ENCODE data around the gene RPRD2. TPM values are rescaled to one million over a fixed set of nuclear protein-coding genes. Genes with fewer than 3 reads are reported as not detected.

Gene RPRD2
- total and polyA plus RNA-seq, 2 of the 4 experiments (the other 2 are of a cell fraction) = 3.9 to 11.6 TPM

DNA sequence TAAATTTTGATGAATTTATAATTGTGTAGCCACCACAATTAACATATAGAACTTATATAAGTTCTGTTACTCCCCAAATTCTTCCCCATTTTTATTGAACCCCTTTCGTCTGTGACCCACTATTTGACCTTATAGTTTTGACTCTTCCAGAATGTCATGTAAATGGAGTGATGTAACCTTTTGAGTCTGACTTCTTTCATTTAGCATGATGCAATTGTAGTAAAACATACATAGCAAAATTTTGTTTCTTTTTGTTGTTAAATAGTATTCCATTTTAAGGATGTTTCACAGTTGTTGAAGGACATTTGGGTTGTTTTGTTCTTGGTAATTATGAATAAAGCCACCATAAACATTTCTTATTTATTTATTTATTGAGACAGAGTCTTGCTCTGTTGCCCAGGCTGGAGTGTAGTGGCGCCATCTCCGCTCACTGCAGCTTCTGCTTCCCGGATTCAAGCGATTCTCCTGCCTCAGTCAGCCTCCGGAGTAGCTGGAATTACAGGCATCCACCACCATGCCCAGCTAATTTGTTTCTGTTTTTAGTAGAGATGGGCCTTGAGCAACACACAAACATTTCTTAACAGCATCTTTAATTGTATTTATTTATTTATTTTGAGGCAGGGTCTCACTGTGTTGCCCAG, 33.6 kb downstream of the RPRD2 start:
- Histone ChIP-seq H2BK20ac (ENCODE audit: low read depth, low read length) (no peak overlapping the region), H2AK5ac (ENCODE audit: low read depth, low read length) (no peak overlapping the region), H3K9me3 (ENCODE audit: control insufficient read depth, insufficient read depth, low read length) (no peaks in the 10 kb centered on the region), H3K36me3 (ENCODE audit: control insufficient read depth, insufficient read depth, low read length) (0 out of 2 replicates have a peak, but pooled peaks cover 3% of the 10 kb centered on the region), H3K18ac (ENCODE audit: low read depth, low read length) (no peak overlapping the region), H4K8ac (ENCODE audit: low read depth in 2 of 2, low read length in 2 of 2) (no peak overlapping the region), H3K79me1 (ENCODE audit: low read depth in 1 of 2, low read length in 2 of 2) (peaks cover 17 to 49% of the 10 kb centered on the region in 2 experiments), H4K20me1 (ENCODE audit: insufficient read depth, low read length) (peaks cover 25% of the 10 kb centered on the region), H3K4me2 (ENCODE audit: low read depth, low read length) (no peak overlapping the region), H3K56ac (ENCODE audit: extremely low read depth, insufficient read depth, low read length) (no peak overlapping the region), H3K27ac (ENCODE audit: insufficient read depth, low read length) (no peak overlapping the region), H3K4me1 (ENCODE audit: control insufficient read depth, insufficient read depth, low read length) (no peaks in the 10 kb centered on the region), H3K4me3 (ENCODE audit: insufficient read depth, low read depth, low read length) (no peak overlapping the region), H4K5ac (ENCODE audit: low read depth, low read length) (no peak overlapping the region), H3K4ac (ENCODE audit: low read depth, low read length) (no peak overlapping the region), H3K23ac (ENCODE audit: low read depth, low read length) (no peak overlapping the region), H2BK5ac (ENCODE audit: low read depth, low read length, poor library complexity, severe bottlenecking) (no peak overlapping the region), H2BK120ac (ENCODE audit: low read depth, low read length) (no peak overlapping the region), H3K14ac (replicated peaks; ENCODE audit: low read depth, low read length) (no peak overlapping the region), H4K91ac (ENCODE audit: insufficient read depth, low read depth, low read length) (no peak overlapping the region), H2AK9ac (replicated peaks; ENCODE audit: low read depth, low read length, poor library complexity) (no peak overlapping the region), H3K9ac (ENCODE audit: low read depth, low read length) (no peak overlapping the region), H3K27me3 (ENCODE audit: control insufficient read depth, insufficient read depth, low read length) (no peaks in the 10 kb centered on the region), H3K9me1 (ENCODE audit: insufficient read depth, low read length) (0 out of 2 replicates have a peak, but pooled peaks cover 3% of the 10 kb centered on the region), H2AFZ (replicated peaks; ENCODE audit: low read length, poor library complexity) (no peak overlapping the region), H2BK15ac (ENCODE audit: low read depth, low read length) (no peak overlapping the region)
- intact Hi-C loops (cut with micrococcal nuclease) (no loop called here), in situ Hi-C loops (cut with MboI; ENCODE audit: low sequenced_read_pairs) (no loop called here), dilution Hi-C loops (cut with HindIII; ENCODE audit: low sequenced_read_pairs, unreplicated experiment) (no loop called here)
- TF ChIP-seq RFX5 (IDR thresholded peaks at IDR 0.05; ENCODE audit: low read depth, low read length) (no peak), NFE2L2 (IDR thresholded peaks at IDR 0.05; ENCODE audit: low read depth, low read length) (no peak), CHD1 (IDR thresholded peaks at IDR 0.05; ENCODE audit: low read depth, low read length) (no peak), CEBPB (IDR thresholded peaks at IDR 0.05; ENCODE audit: low read depth, low read length) (0 out of 2 replicates have a peak, but pooled peaks have one; percentile 8), MXI1 (IDR thresholded peaks at IDR 0.05; ENCODE audit: borderline replicate concordance, low read depth, low read length) (no peak)
- no CpG with 5 or more reads among the region's 6 CpGs for WGBS, 2 experiments (ENCODE audit: extremely low coverage in 2 of 2, insufficient read length in 1 of 2)
- no peak for ATAC-seq (ENCODE audit: low read depth)
- DNase-seq = no peak
- no TSS peak for BruUV-seq (replicated peaks)
- ChIA-PET POLR2A (ENCODE audit: unreplicated experiment) (no interaction called here), CTCF (interaction anchor here (0.6 kb wide), 1 partner anchor 36 kb away, joined by 3 read pairs; no protein-coding TSS in a partner anchor)

Measured in IMR-90 (cell line).